Frontal cortex (tissue), 4 donors: Measurements from ENCODE around the gene ARHGAP9. TPM values are rescaled to one million over a fixed set of nuclear protein-coding genes. Genes with fewer than 3 reads are reported as not detected.
"Not testable (repeated sequence)": the region's sequence is repeated elsewhere in the genome, so short reads cannot be mapped to it uniquely, and the experiment has no call there.

Experiments used
- DNase-seq, 2 donors: peaks; one replicate each; pipeline ENCODE4 v3.0.0; 2012; ENCODE audit warnings: low spot score in 2 of 2
- FAIRE-seq: peaks from 2 replicates; lab custom pipeline; 2012; peaks lifted over from hg19 to GRCh38; lab: Jason Lieb, UNC
- total RNA-seq: library from RNA; depleted of rRNA; stranded (reverse); fragments of >200 nt; gene quantifications from one replicate; pipeline ENCODE4 v1.2.3, GENCODE V29; 2014
- donor health status: control.
- donor health status: control.
- donor health status: control.

Gene ARHGAP9
- total RNA-seq, 1 donor from 2014 or later, result 1.2 TPM

GRCh38 chr12:57448669-57449068 is 31.0 kb downstream of the ARHGAP9 start:
- DNase-seq (no peak), FAIRE-seq (no peak)

GRCh38 chr12:57446292-57446960 is 33.2 kb downstream of the ARHGAP9 start:
- no peak for FAIRE-seq

GRCh38 chr12:57444744-57445143 is 34.9 kb downstream of the ARHGAP9 start:
- FAIRE-seq, result no peak
- DNase-seq, result no peak

More at GRCh38 chr12:57446292-57446960, 33.2 kb downstream of the ARHGAP9 start:
- no peak for DNase-seq

GRCh38 chr12:57444337-57444736 is 35.3 kb downstream of the ARHGAP9 start:
- not testable (repeated sequence) for FAIRE-seq, DNase-seq

GRCh38 chr12:57441846-57442427 is 37.7 kb downstream of the ARHGAP9 start:
- no peak for FAIRE-seq

GRCh38 chr12:57441393-57441792 is 38.3 kb downstream of the ARHGAP9 start:
- not testable (repeated sequence) for FAIRE-seq, DNase-seq

More at GRCh38 chr12:57441846-57442427, 37.7 kb downstream of the ARHGAP9 start:
- DNase-seq, result no peak

GRCh38 chr12:57439762-57440266 is 39.9 kb downstream of the ARHGAP9 start:
- no peak for FAIRE-seq
- no peak for DNase-seq

- FAIRE-seq, result no peak
- DNase-seq, result no peak
Measured at GRCh38 chr12:57438400-57438799, 41.3 kb downstream of the ARHGAP9 start.

- DNase-seq, result no peak
- no peak for FAIRE-seq
Measured at GRCh38 chr12:57435293-57435692, 44.4 kb downstream of the ARHGAP9 start.

GRCh38 chr12:57434517-57435223 is 45.0 kb downstream of the ARHGAP9 start, which contains the start of gene INHBC:
Gene INHBC (plus strand): TSS chr12:57434784. CDS start chr12:57434887, 103 bp downstream.
- DNase-seq, result no peak
- no peak for FAIRE-seq

GRCh38 chr12:57433370-57433769 is 46.3 kb downstream of the ARHGAP9 start:
- DNase-seq, result no peak
- no peak for FAIRE-seq

- DNase-seq (no peak), FAIRE-seq (no peak)
Measured at GRCh38 chr12:57431654-57432188, 47.9 kb downstream of the ARHGAP9 start.

GRCh38 chr12:57430931-57431566 is 48.6 kb downstream of the ARHGAP9 start, which contains the start of gene R3HDM2:
Gene R3HDM2 (minus strand): TSS chr12:57431043. CDS start chr12:57310428, 120,615 bp downstream.
- DNase-seq (peak; percentile 97), FAIRE-seq (no peak)

GRCh38 chr12:57430112-57430930 is 49.3 kb downstream of the ARHGAP9 start:
- FAIRE-seq, result no peak
- no peak for DNase-seq

- FAIRE-seq, result no peak
- DNase-seq, result no peak
Measured at GRCh38 chr12:57429473-57430111, 50.1 kb downstream of the ARHGAP9 start.

GRCh38 chr12:57428965-57429364 is 50.7 kb downstream of the ARHGAP9 start:
- no peak for FAIRE-seq

GRCh38 chr12:57426948-57427347 is 52.7 kb downstream of the ARHGAP9 start:
- DNase-seq, FAIRE-seq: not testable (repeated sequence)

More at GRCh38 chr12:57428965-57429364, 50.7 kb downstream of the ARHGAP9 start:
- DNase-seq, result no peak
